Measurements from ENCODE around the gene SMAD6. TPM values are rescaled to one million over a fixed set of nuclear protein-coding genes. Genes with fewer than 3 reads are reported as not detected.

SMAD6 gene
- total and polyA plus RNA-seq, 11 donors, result 10.4 to 65.9 (median 20.6) TPM

GRCh38 chr15:66739287-66739686 lies 37.3 kb downstream of the SMAD6 start:
- DNase-seq, result no peak
- Histone ChIP-seq H3K4me3 (no peak overlapping the region), H3K27ac (no peak overlapping the region), H3K4me1 (peaks cover 0 to 75% (median 35%) of the 10 kb centered on the region in 12 donors), H3K27me3 (no peaks in the 10 kb centered on the region), H3K36me3 (peaks cover 0 to 5% (median 0%) of the 10 kb centered on the region in 9 donors), H3K9me3 (no peaks in the 10 kb centered on the region)
- no peak for TF ChIP-seq POLR2A (IDR thresholded peaks at IDR 0.05)
- TF ChIP-seq CTCF (IDR thresholded peaks at IDR 0.05), result no peak
- no peak for ATAC-seq
- WGBS, 4 donors, result 84 to 89% (median 86%) methylated on average over 6 of the region's 6 CpGs
- intact Hi-C loops (cut with DNase I), result no loop called here

GRCh38 chr15:66740802-66741201 lies 38.8 kb downstream of the SMAD6 start:
- Histone ChIP-seq H3K9me3 (no peaks in the 10 kb centered on the region), H3K4me3 (no peak overlapping the region), H3K27ac (peak overlapping the region in 1 of 12 donors; percentile 28), H3K27me3 (no peaks in the 10 kb centered on the region), H3K36me3 (peaks cover 0 to 2% (median 0%) of the 10 kb centered on the region in 9 donors), H3K4me1 (peaks cover 0 to 75% (median 37%) of the 10 kb centered on the region in 12 donors)
- peak in 1 of 4 donors; percentile 35 for ATAC-seq
- intact Hi-C loops (cut with DNase I), result loop anchor here in 1 of 10 donors (5.0 kb wide), 1 partner anchor 39 kb away; the partner anchor contains the start of gene SMAD6
- peak in 1 of 5 donors; percentile 43 for DNase-seq
- 56 to 82% (median 72%) methylated on average over 8 of the region's 8 CpGs for WGBS, 4 donors
- TF ChIP-seq POLR2A (IDR thresholded peaks at IDR 0.05) (no peak), CTCF (IDR thresholded peaks at IDR 0.05) (no peak)

- peaks cover 0 to 2% (median 0%) of the 10 kb centered on the region in 9 donors for H3K36me3 ChIP-seq
- no peak for TF ChIP-seq CTCF (IDR thresholded peaks at IDR 0.05)
- TF ChIP-seq POLR2A (IDR thresholded peaks at IDR 0.05), result no peak
- H3K27me3 ChIP-seq, result no peaks in the 10 kb centered on the region
- H3K4me3 ChIP-seq, result no peak overlapping the region
- no peak overlapping the region for H3K27ac ChIP-seq
- H3K9me3 ChIP-seq, result no peaks in the 10 kb centered on the region
- ATAC-seq (no peak), DNase-seq (no peak)
- 92 to 94% (median 92%) methylated on average over 5 of the region's 5 CpGs for WGBS, 4 donors
- intact Hi-C loops (cut with DNase I), result loop anchor here in 1 of 10 donors (5.0 kb wide), 1 partner anchor 39 kb away; the partner anchor contains the start of gene SMAD6
- peaks cover 0 to 77% (median 44%) of the 10 kb centered on the region in 12 donors for H3K4me1 ChIP-seq
Measured at GRCh38 chr15:66741646-66742045, 39.6 kb downstream of the SMAD6 start.

GRCh38 chr15:66742286-66742685 lies 40.2 kb downstream of the SMAD6 start:
- WGBS, 4 donors, result 84 to 94% (median 90%) methylated on average over 4 to 6 of the region's 6 CpGs
- Histone ChIP-seq H3K27ac (no peak overlapping the region), H3K27me3 (no peaks in the 10 kb centered on the region), H3K4me1 (peaks cover 0 to 83% (median 46%) of the 10 kb centered on the region in 12 donors), H3K9me3 (no peaks in the 10 kb centered on the region), H3K4me3 (no peak overlapping the region), H3K36me3 (peaks cover 0 to 2% (median 0%) of the 10 kb centered on the region in 9 donors)
- TF ChIP-seq POLR2A (IDR thresholded peaks at IDR 0.05) (no peak), CTCF (IDR thresholded peaks at IDR 0.05) (no peak)
- no peak for ATAC-seq
- no peak for DNase-seq
- intact Hi-C loops (cut with DNase I), result loop anchor here in 1 of 10 donors (5.0 kb wide), 1 partner anchor 40 kb away; the partner anchor contains the start of gene SMAD6

All from heart left ventricle (tissue), 16 donors.